NB4 (cell line): Measurements from ENCODE around the gene LIN28B.

Experiments used
- CTCF ChIP-seq: IDR thresholded peaks from one replicate; pipeline ENCODE4 v1.5.1; 2012; ENCODE audit warnings: low read depth, low read length
- MAX ChIP-seq: IDR thresholded peaks from 2 replicates; pipeline ENCODE4 v1.6.1; 2011; ENCODE audit warnings: low read depth, low read length
- POLR2A ChIP-seq: IDR thresholded peaks from 2 replicates; pipeline ENCODE4 v1.6.1; 2011; ENCODE audit warnings: mild to moderate bottlenecking; ENCODE audit not compliant: insufficient read length; ENCODE audit errors: extremely low read depth

- TF ChIP-seq CTCF, result no peak
- TF ChIP-seq POLR2A, result no peak
- TF ChIP-seq MAX, result no peak
Measured at GRCh38 chr6:105041880-105042279, 85.0 kb downstream of the LIN28B start.
